ENCODE data around the gene SLBP.

SLBP gene

DNA sequence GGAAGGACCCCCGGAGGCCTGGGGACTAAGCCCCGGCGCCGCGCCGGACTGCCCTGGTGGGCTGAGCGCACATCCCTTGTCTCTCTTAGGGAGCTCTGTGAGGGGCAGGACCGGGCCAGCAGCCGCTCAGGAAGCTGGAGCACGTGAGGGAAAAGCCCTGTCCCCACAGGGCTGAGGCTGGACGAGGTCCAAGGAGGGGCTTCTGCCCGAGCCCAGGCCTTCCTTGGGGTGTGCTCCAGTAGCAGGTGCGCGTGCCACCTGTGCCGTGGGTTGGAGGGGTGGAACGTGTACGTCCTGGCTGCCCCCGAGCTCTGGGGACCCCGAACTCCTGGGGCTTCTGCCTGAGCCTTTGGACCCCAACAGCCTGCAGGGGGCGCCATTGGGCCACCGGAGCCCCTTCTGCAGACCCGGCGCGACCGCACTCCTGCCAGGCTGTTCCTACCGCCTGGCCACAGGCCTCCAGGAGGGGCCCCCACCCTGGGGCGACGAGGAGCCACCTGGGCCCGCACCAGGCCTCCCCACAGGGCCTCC, 36.4 kb upstream of the SLBP start:
- peak; percentile 62 for DNase-seq (ENCODE audit: low read depth)

DNA sequence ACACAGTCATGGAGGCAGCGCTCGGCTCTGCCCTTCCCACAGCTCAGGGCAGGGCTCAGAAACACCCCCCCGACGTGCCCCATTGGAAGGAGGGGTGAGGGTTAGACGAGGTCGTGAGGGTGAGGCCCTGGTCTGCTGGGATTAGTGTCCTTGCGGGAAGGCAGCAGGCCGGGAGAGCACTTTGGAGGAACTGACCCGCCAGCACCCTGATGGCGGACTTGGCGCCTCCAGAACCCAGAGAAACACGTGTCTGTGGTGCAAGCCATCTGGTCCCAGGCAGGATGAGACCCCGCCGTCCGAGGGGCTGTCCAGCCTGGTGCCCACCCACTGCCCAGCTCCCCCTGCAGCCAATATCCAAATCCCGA, 35.5 kb upstream of the SLBP start:
- DNase-seq (ENCODE audit: low read depth) = no peak

DNA sequence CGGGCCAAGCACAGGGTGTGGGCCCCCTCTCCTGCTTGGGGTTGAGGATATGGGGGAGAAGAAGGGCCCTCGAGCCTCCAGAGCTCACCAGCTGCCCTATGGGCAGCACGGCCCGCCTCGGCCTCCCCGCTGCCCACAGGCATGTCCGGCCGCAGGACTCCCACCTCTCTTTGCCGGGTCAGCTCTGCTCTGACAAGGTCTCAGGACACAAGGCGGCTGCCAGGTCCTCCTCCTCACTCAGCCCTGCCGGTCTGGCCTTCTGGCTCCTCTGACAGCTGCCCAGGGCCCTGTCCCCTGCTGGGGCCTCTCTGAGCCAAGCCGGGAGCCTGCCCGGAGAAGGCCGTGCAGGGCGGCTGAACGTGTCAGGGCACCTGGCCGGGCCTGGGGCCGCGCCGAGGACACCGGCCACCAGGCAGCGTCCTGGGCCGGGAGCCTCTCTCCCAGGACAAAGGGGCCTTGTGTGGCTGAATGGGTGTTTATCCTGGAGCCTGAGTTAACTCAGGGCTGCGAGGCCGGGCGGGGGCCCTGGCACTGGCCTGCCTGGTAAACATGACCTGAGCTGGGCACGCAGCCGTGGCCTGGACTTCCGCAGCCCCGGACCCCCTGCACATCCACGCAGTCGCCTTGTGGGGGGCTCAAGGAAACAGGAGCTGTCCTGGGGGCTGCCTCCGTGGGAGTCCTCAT, 34.9 kb upstream of the SLBP start:
- DNase-seq (ENCODE audit: low read depth) = no peak

DNA sequence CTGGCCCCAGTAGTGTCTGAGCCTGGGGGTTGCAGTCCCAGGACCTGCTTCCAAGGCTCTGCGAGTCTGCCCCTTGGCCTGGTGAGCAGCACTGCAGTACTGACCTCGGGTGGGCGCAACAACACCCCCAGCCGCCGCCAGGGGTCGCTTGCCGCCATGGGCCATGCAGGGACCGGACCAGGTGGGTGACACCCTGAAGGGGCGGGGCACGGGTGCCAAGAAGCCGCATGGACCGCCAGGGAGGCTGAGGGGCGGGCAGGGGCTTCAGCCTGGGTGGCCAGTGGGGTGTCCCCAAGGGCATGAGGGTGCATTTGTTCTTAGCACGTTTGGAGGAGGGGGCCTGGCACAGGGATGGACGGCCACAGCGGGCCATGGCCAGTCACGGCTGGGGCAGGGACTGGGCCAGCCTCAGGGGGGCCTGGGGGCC, 34.2 kb upstream of the SLBP start:
- peak; percentile 59 for DNase-seq (ENCODE audit: low read depth)

DNA sequence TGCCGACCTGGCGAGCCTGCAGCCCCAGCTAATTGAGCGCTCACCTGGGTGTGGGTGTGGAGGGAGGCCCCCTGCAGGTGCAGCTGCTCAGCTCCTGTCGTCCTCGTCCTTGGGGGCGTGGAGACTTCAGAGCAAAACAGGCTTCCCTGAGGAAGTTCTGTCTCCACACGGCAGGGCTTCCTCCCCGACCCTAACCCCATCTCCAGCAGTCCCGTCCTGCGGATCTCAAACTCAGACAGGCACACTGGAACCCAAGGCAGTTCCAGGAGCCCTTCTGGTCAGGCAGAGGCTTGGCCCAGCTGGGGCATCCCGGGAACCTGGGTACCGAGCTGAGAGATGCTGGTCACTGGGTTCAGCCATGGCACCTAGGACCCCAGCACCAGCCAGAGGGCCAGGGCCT, 33.6 kb upstream of the SLBP start:
- no peak for DNase-seq (ENCODE audit: low read depth)

DNA sequence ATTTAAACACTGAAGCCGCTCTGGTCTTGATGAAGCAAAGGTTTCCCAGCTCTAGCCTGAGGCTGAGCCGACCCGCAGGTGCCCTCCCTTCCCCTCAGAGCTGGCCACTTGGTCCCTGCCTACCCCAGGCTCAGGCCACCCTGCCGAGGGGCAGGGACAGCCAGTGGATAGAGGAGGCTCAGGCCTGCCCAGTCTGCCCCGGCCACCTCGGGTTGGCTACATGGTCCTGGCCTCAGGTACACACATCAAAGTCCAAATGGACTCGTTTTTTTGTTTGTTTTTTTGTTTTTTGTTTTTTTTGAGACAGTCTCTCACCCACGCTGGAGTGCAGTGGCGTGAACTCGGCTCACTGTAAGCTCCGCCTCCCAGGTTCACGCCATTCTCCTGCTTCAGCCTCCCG, 33.0 kb upstream of the SLBP start:
- no peak for DNase-seq (ENCODE audit: low read depth)

DNA sequence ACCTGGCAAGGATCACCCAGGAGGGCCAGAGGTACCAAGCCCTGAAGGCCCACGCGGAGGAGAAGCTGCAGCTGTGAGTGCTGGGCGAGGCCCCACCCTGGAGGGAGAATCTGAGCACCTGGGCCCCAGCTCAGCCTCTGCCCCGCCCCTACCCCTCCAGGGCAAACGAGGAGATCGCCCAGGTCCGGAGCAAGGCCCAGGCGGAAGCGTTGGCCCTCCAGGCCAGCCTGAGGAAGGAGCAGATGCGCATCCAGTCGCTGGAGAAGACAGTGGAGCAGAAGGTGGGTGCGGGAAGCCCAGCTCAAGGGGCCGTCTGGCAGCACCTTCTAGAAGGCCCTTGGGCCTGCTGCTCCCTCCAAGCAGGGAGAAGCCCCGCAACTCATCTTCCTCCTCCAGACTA, 32.4 kb upstream of the SLBP start:
- no peak for DNase-seq (ENCODE audit: low read depth)

DNA sequence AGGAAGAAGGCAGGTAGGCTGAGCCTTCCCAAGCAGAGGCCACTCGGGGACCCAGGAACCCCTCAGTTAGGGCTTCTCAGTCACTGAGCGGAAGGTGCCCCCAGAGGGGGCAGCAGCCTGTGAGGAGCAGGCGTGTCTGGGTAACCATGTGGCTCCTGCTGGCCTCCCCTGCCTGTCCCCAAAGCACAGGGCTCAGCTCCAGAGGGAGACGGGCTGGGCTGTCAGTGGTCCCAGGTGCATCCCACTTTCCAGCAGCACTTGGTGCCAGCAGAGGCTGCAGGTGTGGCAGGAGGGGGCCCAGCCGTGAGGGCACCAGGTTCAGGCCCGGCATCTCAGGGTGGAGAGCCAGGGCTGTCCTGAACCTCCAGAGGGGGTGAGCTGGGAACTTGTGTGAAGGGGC, 31.9 kb upstream of the SLBP start:
- DNase-seq (ENCODE audit: low read depth) = no peak

DNA sequence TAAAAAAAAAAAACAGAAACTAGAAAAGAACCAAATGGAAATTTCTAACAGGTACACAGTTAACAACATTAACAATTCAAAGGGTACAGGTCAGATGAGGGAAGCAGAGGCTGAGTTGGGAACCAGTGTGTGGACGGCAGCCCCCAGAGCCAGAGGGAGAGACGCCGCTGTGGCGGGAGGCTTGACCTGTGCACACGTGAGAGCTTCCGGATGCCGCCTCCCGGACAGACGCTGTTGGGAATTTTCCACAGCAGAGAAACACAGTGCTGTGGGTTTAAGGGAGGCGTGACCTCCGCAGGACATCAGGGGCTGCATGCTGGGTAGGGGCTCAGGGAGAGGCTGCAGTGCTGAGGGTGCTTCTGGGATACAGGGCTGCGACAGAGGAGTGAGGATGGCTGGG, 31.4 kb upstream of the SLBP start:
- DNase-seq (ENCODE audit: low read depth) = no peak

DNA sequence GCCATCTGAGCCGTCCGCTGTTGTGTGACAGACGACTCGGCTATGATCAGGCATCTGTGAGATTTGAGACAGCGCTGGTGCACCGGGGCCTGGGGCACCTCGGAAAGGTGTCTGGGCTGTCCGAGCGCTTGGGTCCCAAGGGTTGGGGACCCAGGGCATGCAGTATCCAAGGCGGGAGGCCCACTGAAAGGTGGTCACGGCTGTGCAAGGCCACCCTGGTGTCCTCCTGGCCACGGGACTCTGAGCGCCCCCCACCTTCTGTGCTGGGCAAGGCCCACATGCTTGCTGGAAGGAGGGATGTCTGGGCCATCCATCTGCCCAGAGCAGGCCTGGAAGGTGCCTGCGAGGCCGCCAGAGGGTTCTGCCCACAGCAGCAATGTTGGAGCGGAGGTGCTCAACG, 29.1 kb upstream of the SLBP start:
- no peak for DNase-seq (ENCODE audit: low read depth)

DNA sequence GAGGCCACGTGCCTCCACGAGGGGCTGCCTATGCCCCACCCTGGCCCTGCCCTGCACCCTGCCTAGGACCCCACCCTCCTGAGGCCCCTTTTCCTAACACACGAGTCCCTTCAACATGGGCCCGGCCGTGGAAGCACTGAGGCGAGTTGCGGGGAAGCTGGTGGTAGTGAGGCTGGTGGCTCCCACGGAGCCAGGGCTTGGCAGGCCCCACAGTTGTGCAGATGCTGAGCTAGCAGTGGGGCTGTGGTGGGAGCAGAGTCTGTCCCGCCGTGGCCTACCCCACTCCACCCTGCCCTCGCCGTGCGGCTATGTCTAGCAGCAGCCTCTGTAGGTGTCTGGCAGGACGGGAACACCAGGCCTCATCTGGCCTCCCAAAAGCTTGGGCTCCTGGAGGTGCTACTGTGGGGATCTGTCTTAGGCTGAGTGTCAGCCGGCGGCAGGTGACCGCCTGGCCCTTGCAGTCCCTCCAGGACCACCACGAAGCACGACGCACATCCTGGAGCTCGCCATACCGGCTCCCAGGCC, 28.0 kb upstream of the SLBP start:
- DNase-seq (ENCODE audit: low read depth) = no peak

DNA sequence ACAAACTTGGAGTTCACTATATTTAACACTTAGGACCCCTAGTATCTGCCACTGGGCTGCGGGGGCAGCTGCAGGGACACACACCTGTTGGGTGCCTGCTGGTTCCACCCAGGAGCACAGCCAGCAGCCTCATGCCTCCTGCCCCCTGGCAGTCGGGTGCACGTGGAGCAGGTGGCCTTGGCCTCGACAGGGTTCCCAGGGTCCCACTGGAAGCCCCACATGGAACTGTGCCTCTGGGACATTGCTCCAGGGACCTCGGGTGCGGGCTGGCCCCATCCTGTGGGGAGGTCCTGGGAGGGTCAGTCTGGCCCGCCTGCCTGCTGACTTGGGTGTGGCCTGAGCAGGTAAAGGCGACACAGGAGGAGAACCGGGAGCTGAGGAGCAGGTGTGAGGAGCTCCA, 27.2 kb upstream of the SLBP start:
- no peak for DNase-seq (ENCODE audit: low read depth)

DNA sequence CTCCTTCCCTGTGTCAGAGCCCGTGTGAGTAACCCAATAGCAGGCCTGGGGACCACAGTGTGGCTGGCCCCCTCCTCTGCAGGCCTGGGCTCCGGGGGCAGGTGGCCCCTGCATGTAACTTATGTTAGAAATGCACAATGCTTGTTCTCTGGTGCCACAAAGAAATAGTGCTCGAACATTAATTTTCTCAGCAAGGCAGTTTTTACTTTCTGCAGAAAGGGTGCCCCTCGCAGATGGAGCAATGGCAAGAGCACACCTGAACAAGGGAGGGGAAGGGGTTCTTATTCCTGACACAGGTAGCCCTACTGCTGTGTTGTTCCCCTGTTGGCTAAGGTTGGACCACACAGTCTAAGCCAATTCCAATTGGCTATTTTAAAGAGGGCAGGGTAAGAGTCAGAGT, 26.3 kb upstream of the SLBP start:
- no peak for DNase-seq (ENCODE audit: low read depth)

DNA sequence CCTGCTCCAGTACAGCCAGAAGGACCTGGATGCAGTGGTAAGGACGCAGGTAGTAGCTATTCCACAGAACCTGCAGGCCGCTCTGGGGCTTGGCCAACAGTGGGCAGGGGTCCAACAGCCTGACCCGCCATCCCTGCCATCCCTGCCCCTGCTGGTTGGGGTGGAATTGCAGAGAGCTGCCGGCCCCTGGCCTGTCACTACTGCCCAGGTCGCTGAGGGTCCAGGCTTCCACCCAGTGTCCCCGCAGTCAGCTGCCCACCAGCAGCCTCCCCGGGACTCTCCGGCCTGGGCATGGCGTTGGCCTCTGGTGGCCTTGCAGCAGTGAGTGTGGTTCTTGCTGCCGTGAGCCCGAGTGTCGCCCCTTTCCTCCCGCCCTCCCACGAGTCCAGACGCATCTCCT, 25.5 kb upstream of the SLBP start:
- DNase-seq (ENCODE audit: low read depth) = no peak

DNA sequence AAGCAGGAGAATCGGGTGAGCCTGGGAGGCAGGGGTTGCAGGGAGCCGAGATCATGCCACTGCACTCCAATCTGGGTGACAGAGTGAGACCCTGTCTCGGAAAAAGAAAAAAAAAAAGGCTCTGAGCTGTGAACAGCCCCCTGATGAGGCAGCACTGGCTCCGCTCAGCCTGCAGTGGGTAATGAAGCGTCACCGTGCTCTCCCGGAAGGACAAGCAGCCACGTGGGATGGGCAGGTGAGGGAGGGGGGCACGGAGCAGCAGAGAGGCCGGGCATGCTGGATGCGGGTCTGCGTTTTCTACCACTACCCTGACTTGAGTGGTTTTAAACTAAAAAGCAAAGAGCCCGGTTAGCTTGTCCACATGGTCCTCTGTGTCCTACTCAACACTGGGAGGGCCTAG, 24.7 kb upstream of the SLBP start:
- no peak for DNase-seq (ENCODE audit: low read depth)

DNA sequence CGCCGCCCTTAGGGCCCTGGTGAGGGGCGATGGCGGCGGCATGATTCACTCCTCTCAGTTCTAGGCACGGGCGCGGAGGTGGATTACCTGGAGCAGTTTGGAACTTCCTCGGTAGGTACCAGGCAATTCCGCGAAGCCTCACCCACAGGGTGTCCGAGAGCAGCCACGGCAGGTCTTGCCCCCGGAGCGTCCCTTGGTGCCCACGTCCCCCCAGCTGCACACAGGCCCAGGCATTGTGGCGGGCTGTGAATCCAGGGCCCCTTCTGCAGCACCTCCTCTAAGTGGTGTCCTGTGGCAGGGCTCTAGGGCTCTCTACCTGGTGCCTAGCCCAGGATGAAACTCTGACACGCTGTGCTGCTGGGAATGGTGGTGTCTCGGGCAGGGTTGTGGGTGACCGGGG, 23.1 kb upstream of the SLBP start:
- no peak for DNase-seq (ENCODE audit: low read depth)

DNA sequence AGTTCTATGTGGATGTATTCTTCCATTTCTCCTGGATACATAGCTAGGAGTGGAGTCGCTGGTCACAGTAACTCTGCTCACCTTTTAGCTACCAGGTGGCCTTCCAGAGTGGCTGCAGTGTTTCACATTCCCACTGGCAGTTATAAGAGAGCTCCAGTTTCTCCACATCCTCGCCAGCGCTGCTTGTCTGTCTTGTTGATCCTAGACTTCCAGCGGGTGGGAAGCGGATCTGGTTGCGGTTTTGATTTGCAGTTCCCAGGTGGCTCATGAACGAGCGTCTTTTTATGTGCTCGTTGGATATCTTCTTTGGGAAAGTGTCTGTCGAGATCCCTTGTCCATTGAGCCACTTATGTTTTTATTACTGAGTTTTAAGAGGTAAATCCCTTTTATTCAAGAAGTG, 20.8 kb upstream of the SLBP start:
- no peak for DNase-seq (ENCODE audit: low read depth)

DNA sequence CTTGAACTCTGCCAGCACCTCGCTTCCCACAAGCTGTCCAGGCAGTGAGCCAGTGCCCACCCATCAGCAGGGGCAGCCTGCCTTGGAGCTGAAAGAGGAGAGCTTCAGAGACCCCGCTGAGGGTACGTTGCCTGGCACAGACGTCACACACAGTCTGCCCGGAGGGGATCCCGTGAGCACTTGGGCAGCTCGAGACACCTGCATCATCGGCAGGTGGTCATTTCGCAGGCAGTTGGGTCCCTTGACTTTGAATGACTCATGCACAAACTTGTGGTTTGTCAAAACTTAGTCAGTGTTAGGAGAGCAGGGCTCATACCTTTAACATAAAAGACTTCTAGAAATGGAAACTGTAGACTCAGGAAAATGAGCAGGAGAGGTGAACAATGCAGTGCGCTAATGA, 19.1 kb upstream of the SLBP start:
- no peak for DNase-seq (ENCODE audit: low read depth)

DNA sequence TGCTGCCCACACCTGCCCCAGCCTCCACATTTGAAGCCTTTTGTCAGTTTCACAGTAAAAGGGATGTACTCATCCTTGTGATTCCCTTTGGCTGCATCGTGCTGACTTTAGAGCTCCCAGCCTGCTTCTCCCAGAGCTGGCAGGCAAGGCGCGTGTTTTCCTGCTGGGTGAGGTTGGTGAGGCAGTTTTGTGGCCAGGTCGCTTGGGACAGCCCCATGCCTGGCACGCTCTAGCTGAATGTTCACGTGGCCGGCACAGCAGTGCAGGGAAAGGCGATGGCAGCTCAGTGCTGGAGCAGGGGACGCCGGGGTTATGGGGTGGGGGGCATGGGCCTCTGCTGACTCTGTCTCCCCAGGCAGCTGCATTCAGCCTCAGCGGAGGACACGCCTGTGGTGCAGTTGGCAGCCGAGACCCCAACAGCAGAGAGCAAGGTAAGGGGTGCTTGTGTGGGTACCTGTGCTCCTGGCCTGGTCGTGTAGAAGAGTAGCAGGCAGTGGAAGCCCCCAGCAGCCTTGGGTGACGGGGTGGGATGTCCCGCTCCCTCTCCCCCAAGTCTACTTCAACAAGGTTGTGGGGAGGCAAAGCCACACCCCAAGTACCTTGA, 18.5 kb upstream of the SLBP start:
- DNase-seq (ENCODE audit: low read depth) = no peak

DNA sequence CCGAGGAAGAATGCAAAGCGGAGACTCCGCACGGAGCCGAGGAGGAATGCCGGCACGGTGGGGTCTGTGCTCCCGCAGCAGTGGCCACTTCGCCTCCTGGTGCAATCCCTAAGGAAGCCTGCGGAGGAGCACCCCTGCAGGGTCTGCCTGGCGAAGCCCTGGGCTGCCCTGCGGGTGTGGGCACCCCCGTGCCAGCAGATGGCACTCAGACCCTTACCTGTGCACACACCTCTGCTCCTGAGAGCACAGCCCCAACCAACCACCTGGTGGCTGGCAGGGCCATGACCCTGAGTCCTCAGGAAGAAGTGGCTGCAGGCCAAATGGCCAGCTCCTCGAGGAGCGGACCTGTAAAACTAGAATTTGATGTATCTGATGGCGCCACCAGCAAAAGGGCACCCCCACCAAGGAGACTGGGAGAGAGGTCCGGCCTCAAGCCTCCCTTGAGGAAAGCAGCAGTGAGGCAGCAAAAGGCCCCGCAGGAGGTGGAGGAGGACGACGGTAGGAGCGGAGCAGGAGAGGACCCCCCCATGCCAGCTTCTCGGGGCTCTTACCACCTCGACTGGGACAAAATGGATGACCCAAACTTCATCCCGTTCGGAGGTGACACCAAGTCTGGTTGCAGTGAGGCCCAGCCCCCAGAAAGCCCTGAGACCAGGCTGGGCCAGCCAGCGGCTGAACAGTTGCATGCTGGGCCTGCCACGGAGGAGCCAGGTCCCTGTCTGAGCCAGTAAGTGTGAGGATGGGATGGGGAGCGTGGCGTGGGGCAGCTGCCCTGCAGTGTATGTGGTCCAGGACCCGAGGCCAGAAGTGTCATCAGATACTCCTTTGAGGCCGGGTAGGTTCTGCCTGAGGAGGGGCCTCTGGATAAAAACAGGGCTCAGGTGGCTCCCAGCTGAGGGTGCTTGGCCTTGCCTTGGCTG, 16.2 kb upstream of the SLBP start:
- DNase-seq (ENCODE audit: low read depth) = no peak

DNA sequence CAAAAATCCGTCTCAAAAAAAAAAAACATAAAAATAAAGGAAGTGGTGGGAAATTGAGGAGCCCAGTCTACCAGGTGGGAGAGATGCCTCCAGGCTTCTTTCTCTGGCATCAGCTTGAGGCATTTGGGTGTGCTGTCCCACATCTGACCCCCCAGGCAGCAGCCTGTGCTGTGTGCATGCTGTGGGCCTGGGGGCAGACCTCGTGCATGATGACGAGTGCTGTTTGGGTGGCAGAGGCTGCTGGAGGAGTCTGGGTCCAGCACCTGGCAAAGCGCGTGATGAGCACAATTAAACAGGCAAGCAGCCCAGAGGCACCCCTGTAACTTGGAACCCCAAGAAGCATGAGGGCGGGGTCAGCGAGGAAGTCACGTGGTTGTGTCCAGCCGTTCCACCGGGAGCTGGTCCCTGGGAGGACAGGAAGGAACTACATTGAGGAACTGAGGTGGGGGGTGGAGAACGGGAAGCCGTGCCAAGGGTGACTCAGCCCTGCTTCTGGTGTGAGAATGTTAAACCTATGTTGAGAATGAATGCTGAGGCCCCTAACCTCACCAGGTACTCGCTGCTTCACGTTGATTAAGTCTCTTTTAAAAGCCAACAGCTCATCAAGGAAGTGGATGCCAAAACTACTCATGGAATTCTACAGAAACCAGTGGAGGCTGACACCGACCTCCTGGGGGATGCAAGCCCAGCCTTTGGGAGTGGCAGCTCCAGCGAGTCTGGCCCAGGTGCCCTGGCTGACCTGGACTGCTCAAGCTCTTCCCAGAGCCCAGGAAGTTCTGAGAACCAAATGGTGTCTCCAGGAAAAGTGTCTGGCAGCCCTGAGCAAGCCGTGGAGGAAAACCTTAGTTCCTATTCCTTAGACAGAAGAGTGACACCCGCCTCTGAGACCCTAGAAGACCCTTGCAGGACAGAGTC, 15.3 kb upstream of the SLBP start:
- no peak for DNase-seq (ENCODE audit: low read depth)
